T-helper 1 cell (primary cell): Measurements from ENCODE around the gene NMT1.

Experiments
- DNase-seq, 5 donors: peaks; one replicate each; pipeline ENCODE4 v3.0.0-alpha.2; 2012 to 2020

The NMT1 gene

GRCh38 chr17:45106096-45106495 is 45.0 kb downstream of the NMT1 start:
- no peak for DNase-seq

- no peak for DNase-seq
Observed at GRCh38 chr17:45106582-45106981, 45.5 kb downstream of the NMT1 start.

GRCh38 chr17:45107293-45108010 is 46.3 kb downstream of the NMT1 start:
- no peak for DNase-seq

GRCh38 chr17:45108051-45108450 is 46.9 kb downstream of the NMT1 start:
- DNase-seq, result no peak

GRCh38 chr17:45108595-45109521 is 47.7 kb downstream of the NMT1 start:
- no peak for DNase-seq

- DNase-seq, result no peak
Observed at GRCh38 chr17:45110676-45111611, 49.8 kb downstream of the NMT1 start.

GRCh38 chr17:45111850-45112249 is 50.7 kb downstream of the NMT1 start:
- DNase-seq, result no peak

- no peak for DNase-seq
Observed at GRCh38 chr17:45112559-45113423, 51.7 kb downstream of the NMT1 start.

- DNase-seq, result no peak
Observed at GRCh38 chr17:45113424-45113754, 52.3 kb downstream of the NMT1 start.

GRCh38 chr17:45114117-45114932 is 53.2 kb downstream of the NMT1 start:
- DNase-seq, result no peak

- no peak for DNase-seq
Observed at GRCh38 chr17:45115015-45115625, 54.0 kb downstream of the NMT1 start.

- DNase-seq, result no peak
Observed at GRCh38 chr17:45115871-45116270, 54.8 kb downstream of the NMT1 start.

- DNase-seq, result no peak
Observed at GRCh38 chr17:45116434-45117016, 55.4 kb downstream of the NMT1 start.

- no peak for DNase-seq
Observed at GRCh38 chr17:45117334-45117733, 56.2 kb downstream of the NMT1 start.

- no peak for DNase-seq
Observed at GRCh38 chr17:45117848-45118646, 56.9 kb downstream of the NMT1 start.

GRCh38 chr17:45118691-45119090 is 57.6 kb downstream of the NMT1 start:
- DNase-seq, result no peak

GRCh38 chr17:45119964-45120363 is 58.8 kb downstream of the NMT1 start:
- no peak for DNase-seq

- DNase-seq, result no peak
Observed at GRCh38 chr17:45120558-45120957, 59.4 kb downstream of the NMT1 start.

- DNase-seq, result no peak
Observed at GRCh38 chr17:45121055-45121454, 59.9 kb downstream of the NMT1 start.
